Ascending aorta (tissue), 2 donors: ENCODE measurements around the gene ITPKC. TPM values are rescaled to one million over a fixed set of nuclear protein-coding genes. Genes with fewer than 3 reads are reported as not detected.

Experiments used
- DNase-seq, 2 donors: peaks; one replicate each; pipeline ENCODE4 v3.0.0-alpha.2; 2019; ENCODE audit warnings: low spot score in 2 of 2
- H3K27ac ChIP-seq, 2 donors: fragments of 200-600 bp; sonication (generic); one replicate each; pipeline ENCODE4 v1.5.1; 2016 to 2017; ENCODE audit warnings: mild to moderate bottlenecking in 1 of 2
- H3K27me3 ChIP-seq: fragments of 200-600 bp; sonication (generic); one replicate; pipeline ENCODE4 v1.5.1; 2017
- H3K36me3 ChIP-seq, 2 donors: fragments of 200-600 bp; sonication (generic); one replicate each; pipeline ENCODE4 v1.5.1; 2016
- H3K4me1 ChIP-seq, 2 donors: fragments of 200-600 bp; sonication (generic); one replicate each; pipeline ENCODE4 v1.5.1; 2016 to 2017; ENCODE audit warnings: mild to moderate bottlenecking in 1 of 2
- H3K4me3 ChIP-seq, 2 donors: fragments of 200-600 bp; sonication (generic); one replicate each; pipeline ENCODE4 v1.5.1; 2016 to 2017; ENCODE audit warnings: mild to moderate bottlenecking in 1 of 2
- H3K9me3 ChIP-seq, 2 donors: fragments of 200-600 bp; sonication (generic); one replicate each; pipeline ENCODE4 v1.5.1; 2016
- intact Hi-C: fragments of 100-400 bp; cut with DNase I; formaldehyde crosslinking; loops from one replicate; pipeline ENCODE4 v1.15.1; 2023
- total RNA-seq: library from RNA; depleted of rRNA; stranded (reverse); fragments of >200 nt; gene quantifications from one replicate; pipeline ENCODE4 v1.1.0, GENCODE V29; 2016
- TF ChIP-seq, protein P1 (sequence below), 3 experiments: fragments of 200-600 bp in 2 of 3; fragments of 450-650 bp in 1 of 3; sonication (generic) in 2 of 3; IDR thresholded peaks; one replicate each; pipeline ENCODE4 v1.5.1; 2016 to 2019; ENCODE audit warnings: antibody characterized with exemption in 3 of 3, mild to moderate bottlenecking in 1 of 3, moderate library complexity in 1 of 3

The ITPKC gene
- total RNA-seq, 1 donor from 2014 or later = 60.7 TPM

DNA sequence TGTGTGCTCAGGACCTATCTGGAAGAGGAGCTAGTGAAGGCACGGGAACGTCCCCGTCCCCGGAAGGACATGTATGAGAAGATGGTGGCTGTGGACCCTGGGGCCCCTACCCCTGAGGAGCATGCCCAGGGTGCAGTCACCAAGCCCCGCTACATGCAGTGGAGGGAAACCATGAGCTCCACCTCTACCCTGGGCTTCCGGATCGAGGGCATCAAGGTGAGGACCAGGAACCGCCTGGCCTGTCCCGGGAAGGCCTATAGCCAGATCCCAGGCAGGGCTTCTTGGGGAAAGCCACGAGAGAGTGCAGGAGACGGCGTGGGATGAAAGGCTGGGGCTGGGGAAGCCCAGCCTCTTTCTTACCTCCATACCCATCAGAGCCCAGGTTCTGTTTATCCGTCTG is 16.2 kb downstream of the ITPKC start:
- H3K36me3 ChIP-seq = peaks cover 89 to 97% of the 10 kb centered on the region in 2 donors
- H3K4me1 ChIP-seq = no peaks in the 10 kb centered on the region
- no peaks in the 10 kb centered on the region for H3K27me3 ChIP-seq
- H3K9me3 ChIP-seq = no peaks in the 10 kb centered on the region
- H3K4me3 ChIP-seq = no peak overlapping the region
- intact Hi-C loops = no loop called here
- H3K27ac ChIP-seq = no peak overlapping the region
- TF ChIP-seq, protein P1, sequence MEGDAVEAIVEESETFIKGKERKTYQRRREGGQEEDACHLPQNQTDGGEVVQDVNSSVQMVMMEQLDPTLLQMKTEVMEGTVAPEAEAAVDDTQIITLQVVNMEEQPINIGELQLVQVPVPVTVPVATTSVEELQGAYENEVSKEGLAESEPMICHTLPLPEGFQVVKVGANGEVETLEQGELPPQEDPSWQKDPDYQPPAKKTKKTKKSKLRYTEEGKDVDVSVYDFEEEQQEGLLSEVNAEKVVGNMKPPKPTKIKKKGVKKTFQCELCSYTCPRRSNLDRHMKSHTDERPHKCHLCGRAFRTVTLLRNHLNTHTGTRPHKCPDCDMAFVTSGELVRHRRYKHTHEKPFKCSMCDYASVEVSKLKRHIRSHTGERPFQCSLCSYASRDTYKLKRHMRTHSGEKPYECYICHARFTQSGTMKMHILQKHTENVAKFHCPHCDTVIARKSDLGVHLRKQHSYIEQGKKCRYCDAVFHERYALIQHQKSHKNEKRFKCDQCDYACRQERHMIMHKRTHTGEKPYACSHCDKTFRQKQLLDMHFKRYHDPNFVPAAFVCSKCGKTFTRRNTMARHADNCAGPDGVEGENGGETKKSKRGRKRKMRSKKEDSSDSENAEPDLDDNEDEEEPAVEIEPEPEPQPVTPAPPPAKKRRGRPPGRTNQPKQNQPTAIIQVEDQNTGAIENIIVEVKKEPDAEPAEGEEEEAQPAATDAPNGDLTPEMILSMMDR (IDR thresholded peaks at IDR 0.05) = no peak
- DNase-seq = no peak

DNA sequence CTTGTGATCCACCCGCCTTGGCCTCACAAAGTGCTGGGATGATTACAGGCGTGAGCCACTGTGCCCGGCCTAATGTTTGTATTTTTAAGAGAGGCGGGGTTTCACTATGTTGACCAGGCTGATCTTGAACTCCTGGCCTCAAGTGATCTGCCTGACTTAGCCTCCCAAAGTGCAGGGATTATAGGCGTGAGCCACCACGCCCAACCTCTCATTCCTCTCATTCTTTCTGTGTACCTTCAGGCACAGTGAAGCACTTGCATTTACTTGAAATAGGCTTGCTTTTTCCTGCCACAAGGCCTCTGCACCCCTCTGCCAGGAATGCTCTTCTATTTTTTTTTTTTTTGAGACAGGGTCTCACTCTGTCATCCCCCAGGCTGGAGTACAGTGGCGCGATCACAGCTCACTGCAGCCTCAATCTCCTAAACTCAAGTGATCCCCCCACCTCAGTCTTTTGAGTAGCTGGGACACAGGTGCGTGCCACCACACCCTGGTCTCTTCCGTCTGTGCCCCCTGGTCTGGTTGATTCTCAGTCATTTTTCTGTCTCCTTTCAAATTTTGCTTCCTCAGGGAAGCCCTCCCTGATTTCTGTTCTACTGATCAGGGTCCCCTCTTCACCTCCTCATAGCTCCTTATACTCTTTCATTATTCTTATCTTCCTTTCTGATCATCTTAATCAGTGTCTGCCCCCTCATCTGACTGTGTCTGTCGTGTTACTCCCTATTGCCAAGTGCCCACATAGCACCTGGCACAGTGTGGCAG is 18.3 kb downstream of the ITPKC start:
- no peak for DNase-seq
- H3K4me1 ChIP-seq = peaks cover 2% of the 10 kb centered on the region in 2 donors
- no peaks in the 10 kb centered on the region for H3K9me3 ChIP-seq
- no peak overlapping the region for H3K27ac ChIP-seq
- H3K36me3 ChIP-seq = peaks cover 88 to 91% of the 10 kb centered on the region in 2 donors
- TF ChIP-seq, protein P1 (IDR thresholded peaks at IDR 0.05) = no peak
- intact Hi-C loops = no loop called here
- no peaks in the 10 kb centered on the region for H3K27me3 ChIP-seq
- H3K4me3 ChIP-seq = no peak overlapping the region

DNA sequence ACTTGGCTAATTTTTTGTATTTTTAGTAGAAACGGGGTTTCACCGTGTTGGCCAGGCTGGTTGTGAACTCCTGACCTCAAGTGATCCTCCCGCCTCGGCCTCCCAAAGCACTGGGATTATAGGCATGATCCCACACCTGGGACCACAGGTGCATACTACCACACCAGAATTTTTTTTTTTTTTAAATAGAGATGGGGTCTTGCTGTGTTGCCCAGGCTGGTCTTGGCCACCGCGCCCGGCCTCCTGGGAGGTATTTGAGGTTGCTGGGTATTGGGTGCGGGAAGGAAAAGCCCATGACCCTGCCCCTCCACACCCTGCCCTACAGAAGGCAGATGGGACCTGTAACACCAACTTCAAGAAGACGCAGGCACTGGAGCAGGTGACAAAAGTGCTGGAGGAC is 19.7 kb downstream of the ITPKC start:
- Histone ChIP-seq H3K9me3 (no peaks in the 10 kb centered on the region), H3K4me1 (peaks cover 6 to 11% of the 10 kb centered on the region in 2 donors), H3K27me3 (no peaks in the 10 kb centered on the region), H3K27ac (no peak overlapping the region), H3K36me3 (peaks cover 77 to 83% of the 10 kb centered on the region in 2 donors), H3K4me3 (no peak overlapping the region)
- no peak for DNase-seq
- intact Hi-C loops = no loop called here
- TF ChIP-seq, protein P1 (IDR thresholded peaks at IDR 0.05) = no peak

DNA sequence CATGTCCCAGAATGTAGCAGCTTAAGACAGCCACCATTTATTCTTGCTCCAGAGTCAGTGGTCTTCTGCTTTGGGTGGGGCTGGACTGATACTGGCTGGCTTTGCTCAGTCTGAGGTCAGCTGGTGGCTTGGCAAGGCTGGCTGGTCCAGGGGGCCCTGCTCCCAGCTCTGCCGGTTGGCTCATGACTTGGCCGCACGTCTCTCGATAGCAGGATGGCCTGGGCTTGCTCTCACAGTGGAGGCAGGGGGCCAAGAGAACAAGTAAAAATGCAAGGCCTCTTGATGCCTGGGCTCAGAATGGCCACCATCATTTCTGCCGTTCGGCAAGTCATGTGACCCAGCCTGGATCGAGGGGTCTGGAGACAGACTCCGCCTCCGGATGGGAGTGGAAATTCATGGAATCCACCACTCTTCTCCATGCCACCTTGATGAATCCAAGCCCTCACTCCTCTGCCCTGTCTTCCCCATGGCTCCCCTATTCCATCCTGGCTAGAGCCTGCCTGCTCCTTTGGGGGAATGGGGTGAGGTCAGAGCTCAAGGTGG is 20.3 kb downstream of the ITPKC start:
- H3K4me3 ChIP-seq = no peak overlapping the region
- no peak for DNase-seq
- intact Hi-C loops = no loop called here
- H3K4me1 ChIP-seq = peaks cover 6 to 11% of the 10 kb centered on the region in 2 donors
- H3K36me3 ChIP-seq = peaks cover 75 to 77% of the 10 kb centered on the region in 2 donors
- TF ChIP-seq, protein P1 (IDR thresholded peaks at IDR 0.05) = no peak
- H3K9me3 ChIP-seq = no peaks in the 10 kb centered on the region
- H3K27ac ChIP-seq = no peak overlapping the region
- no peaks in the 10 kb centered on the region for H3K27me3 ChIP-seq

DNA sequence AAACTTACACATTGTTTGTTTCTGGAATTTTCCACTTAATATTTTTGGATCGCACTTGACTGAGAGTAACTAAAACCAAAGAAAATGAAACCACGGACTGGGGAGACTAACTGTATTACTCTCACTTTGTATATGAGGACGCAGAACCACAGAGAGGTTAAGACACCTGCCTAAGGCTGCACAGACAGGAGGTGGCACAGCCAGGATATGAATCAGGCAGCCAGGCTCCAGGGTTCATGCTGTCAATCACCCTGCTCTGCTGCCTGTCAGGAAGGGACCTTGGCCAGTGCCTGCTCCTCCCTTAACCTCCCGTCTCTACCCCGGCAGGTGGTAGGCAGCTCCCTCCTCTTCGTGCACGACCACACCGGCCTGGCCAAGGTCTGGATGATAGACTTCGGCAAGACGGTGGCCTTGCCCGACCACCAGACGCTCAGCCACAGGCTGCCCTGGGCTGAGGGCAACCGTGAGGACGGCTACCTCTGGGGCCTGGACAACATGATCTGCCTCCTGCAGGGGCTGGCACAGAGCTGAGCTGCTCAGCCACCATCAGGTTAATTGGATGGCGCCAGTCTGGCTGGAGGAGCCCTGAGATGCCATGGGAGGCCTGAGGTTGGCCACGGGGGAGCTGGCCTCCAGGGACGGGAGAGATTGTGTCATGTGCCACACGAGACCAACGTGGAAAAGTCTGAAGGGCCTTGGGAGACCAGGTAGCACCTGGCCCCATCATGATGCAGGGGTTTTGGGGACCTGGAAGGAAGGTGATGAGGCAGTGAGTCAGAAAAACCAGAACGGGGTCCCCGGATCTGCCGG is 22.3 kb downstream of the ITPKC start:
- peaks cover 6 to 11% of the 10 kb centered on the region in 2 donors for H3K4me1 ChIP-seq
- DNase-seq = no peak
- TF ChIP-seq, protein P1 (IDR thresholded peaks at IDR 0.05) = no peak
- no peak overlapping the region for H3K4me3 ChIP-seq
- intact Hi-C loops = no loop called here
- peaks cover 57% of the 10 kb centered on the region in 2 donors for H3K36me3 ChIP-seq
- no peaks in the 10 kb centered on the region for H3K27me3 ChIP-seq
- H3K9me3 ChIP-seq = no peaks in the 10 kb centered on the region
- peak overlapping the region; percentile 66 to 75 for H3K27ac ChIP-seq
